Epidermal melanocyte (primary cell): Measurements from ENCODE around the gene FBXO45.
"Not testable (repeated sequence)": the region's sequence is repeated elsewhere in the genome, so short reads cannot be mapped to it uniquely, and the experiment has no call there.

Source experiments
- DNase-seq: peaks from one replicate; pipeline ENCODE4 v3.0.0; 2011; ENCODE audit warnings: low spot score; ENCODE audit not compliant: insufficient read length

FBXO45 gene, protein sequence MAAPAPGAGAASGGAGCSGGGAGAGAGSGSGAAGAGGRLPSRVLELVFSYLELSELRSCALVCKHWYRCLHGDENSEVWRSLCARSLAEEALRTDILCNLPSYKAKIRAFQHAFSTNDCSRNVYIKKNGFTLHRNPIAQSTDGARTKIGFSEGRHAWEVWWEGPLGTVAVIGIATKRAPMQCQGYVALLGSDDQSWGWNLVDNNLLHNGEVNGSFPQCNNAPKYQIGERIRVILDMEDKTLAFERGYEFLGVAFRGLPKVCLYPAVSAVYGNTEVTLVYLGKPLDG

DNA sequence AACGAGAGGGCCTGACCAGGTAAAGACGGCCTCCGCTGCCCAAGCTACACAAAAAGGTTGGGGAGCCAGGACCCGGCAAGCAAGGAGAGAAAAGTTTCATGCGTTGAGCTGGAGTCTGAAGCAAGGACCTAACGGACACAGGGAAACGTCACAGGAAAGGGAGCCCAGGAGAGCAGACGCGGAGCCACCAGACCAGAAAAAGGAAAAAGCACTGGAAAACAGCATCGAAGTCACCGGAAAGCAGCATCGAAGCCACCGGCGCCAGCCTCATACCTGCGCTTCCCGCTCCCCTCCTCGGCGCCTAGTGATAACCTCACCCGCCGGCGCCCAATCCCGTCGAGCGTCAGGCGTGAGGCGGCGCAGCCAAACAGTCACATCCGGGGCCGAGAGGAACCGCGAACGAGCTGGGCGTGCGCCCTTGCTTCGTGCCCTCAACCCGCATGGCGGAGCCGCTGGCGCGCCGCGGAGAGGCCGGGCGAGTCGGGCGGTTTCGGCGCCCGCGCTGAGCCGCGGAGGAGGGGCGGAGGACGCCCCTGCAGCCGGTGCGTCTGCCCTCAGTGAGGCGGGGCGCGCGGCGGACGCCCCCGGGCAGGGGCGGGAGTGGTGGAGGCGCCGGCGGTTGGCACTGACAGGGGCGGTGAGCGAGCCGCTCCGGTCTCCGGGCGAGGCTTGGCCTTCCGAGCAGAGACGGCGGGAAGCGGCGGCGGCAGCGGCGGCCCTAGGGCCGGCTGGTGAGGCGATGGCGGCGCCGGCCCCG is at the start of gene FBXO45, which contains the start of gene WDR53:
FBXO45 (plus strand) TSS at position 415 of the 757 bp plus-strand sequence; CDS start at position 740, 325 bp downstream.
WDR53 (minus strand) TSS at position 309 of the 757 bp plus-strand sequence. CDS start 7,079 bp downstream, outside the sequence.
- DNase-seq, result peak; percentile 96

DNA sequence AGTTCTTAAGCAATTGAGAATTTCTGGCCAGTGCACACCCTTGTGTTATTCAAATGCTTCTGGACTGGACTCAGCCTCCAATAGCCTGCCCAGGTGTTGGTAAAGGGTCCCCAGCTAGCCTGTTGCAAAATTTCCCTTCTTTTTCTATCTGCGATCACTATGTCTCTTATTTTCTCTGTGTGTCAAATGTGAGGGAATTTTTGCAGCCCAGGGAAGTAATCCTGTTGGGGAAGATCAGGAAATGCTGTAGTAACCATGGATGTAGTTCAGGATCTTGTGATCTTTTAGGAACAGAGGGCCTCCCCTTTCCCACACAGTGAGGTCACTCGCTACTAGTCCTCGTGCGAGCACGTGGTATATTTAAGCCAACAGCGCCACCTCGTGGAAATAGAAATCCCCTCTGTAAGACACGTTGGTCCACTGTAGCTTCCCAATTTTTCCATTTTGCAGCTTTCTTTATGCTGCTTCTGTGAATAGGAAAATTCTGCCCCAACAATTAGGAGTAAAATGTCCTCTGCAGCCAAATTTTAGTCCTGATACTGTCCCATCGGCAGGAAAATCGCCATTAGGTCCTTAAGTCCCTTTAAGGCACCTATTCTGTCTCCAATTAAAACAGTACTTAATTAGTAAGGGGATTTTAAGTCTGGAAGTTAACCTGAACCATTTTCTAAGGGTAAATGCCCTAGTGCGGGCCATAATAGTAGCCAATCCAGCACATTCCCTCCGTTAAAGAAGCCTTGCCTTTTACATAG is 49.3 kb upstream of the FBXO45 start:
- no peak for DNase-seq

DNA sequence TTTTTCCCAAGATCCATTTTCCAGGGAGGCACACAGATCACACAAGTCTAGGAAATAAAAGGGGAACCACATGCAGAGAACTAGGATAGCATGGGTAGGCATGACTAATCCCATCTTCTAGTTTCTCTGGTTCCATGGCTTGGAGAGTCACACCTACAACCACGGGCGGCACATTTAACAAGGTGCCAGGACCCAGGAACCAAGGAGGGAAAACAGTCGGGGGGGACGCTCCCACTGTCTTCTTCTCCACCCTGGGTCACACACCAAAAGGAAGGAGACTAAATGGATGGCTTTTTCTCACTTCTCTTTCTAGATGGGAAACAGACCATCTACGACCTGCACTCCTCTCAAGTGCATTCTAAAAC is 48.8 kb upstream of the FBXO45 start:
- DNase-seq, result no peak

DNA sequence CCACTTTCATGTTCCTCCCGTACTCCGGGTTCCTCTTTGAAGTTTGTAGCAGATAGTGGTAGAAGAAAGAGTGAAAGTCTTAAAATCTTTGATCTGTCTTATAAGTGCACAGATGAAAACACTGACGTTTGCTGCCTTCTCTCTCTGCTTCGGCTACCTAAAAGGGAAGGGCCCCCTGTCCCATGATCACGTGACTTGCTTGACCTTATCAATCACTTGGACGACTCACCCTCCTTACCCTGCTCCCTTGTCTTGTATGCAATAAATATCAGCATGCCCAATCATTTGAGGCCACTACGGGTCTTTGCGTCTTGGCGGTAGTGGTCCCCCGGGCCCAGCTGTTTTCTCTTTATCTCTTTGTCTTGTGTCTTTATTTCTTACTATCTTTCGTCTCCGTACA is 47.2 kb upstream of the FBXO45 start:
- DNase-seq, result not testable (repeated sequence)

DNA sequence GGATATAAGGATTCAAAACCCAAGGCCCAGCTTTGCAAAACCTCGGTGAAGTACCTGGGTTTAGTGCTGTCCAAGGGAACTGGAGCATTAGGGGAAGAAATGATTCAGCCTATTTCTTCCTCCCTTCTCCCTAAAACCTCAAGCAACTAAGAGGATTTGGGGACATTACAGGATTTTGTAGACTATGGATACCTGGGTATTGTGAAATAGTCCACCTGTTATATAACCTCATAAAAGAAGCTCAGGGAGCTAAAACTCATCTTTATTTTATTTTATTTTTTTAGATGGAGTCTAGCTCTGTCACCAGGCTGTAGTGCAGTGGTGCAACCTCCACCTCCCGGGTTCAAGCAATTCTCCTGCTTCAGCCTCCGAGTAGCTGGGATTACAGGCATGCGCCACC is 44.6 kb upstream of the FBXO45 start:
- no peak for DNase-seq

DNA sequence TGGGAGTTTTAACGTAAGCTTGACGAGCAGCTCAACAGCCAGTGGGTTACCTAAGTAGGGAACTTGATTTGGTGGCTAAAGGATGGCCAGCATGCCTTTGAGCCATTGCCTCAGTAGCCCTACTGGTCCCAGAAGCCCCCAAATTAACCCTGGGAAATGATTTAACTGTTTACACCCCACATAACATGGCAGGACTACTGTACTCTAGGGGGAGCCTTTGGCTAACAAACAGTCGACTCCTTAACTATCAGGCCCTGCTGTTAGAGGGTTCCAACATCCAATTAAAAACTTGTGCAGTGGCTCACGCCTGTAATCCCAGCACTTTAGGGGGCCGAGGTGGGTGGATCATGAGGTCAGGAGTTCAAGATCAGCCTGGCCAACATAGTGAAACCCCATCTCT is 43.9 kb upstream of the FBXO45 start:
- no peak for DNase-seq

DNA sequence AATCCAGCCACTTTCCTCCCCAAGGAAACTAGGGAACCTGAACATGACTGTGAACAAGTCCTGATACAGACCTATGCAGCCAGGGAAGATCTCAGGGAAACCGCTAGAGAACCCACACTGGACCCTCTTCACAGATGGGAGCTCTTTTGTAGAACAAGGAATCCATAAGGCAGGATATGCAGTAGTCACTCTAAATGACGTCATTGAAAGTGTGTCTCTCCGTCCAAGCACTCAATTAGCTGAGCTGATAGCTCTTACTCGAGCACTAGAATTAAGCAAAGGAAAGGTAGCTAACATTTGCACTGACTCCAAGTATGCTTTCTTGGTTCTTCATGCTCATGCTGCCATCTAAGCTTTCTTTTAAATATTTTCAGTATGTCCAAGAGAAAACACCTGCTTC is 43.3 kb upstream of the FBXO45 start:
- DNase-seq, result no peak

DNA sequence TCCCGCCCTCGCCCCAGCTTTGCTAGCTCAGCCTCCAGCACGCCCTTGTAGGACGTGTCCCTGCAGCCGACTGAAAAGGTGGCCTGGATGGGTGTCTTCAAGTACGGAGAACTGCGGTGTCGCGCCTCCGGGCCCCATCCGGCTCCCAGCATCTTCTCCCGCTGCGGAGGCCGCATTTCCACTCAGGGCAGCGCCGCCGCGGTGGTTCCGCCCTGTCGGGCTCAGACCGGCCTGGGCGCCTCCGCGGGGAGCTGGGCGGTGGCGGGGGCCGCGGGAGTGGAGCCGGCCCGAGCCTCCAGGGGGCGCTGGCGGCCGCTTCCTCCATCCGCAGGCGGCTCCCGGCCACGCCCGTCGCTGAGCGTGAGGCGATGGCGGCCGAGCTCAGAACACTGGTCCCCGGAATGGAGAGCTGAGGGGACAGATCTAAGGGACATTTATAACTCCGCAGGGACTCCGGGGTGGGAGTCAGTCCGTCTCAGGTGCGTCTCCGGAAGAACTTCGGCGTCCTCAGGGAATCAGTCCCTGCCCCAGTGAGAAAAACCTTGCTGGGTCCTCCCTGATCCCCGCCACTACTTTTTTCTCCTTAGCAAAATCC is 39.7 kb upstream of the FBXO45 start:
- DNase-seq, result peak; percentile 72

DNA sequence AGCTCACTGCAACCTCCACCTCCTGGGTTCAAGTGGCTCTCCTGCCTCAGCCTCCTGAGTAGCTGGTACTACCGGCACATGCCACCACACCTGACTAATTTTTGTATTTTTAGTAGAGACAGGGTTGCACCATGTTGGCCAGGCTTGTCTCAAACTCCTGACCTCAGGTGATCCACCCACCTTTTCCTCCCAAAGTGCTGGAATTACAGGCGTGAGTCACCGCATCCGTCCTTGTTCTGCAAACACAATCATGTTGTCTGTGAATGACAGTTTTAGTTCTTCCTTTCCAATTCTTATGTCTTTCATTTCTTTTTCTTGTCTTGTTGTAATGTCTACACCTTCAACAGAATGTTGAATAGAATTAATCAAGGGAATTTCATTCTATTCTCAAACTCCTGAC is 37.0 kb upstream of the FBXO45 start:
- no peak for DNase-seq

DNA sequence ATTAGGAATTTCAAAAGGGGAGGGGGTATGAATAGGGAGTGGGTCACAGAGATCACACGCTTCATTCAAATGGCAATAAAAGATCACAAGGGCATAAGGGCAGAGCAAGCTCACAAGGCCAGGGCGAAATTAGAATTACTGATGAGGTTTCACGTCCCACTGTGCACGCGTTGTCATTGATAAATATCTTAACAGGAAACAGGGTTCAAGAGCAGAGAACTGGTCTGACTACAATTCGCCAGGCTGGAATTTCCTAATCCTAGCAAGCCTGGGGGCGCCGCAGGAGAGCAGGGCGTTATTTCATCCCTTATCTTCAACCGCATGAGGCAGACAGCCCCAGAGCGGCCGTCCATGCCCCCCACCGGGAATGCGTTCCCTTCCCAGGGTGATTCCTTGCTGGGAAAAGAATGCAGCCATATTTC is 35.2 kb upstream of the FBXO45 start:
- no peak for DNase-seq

DNA sequence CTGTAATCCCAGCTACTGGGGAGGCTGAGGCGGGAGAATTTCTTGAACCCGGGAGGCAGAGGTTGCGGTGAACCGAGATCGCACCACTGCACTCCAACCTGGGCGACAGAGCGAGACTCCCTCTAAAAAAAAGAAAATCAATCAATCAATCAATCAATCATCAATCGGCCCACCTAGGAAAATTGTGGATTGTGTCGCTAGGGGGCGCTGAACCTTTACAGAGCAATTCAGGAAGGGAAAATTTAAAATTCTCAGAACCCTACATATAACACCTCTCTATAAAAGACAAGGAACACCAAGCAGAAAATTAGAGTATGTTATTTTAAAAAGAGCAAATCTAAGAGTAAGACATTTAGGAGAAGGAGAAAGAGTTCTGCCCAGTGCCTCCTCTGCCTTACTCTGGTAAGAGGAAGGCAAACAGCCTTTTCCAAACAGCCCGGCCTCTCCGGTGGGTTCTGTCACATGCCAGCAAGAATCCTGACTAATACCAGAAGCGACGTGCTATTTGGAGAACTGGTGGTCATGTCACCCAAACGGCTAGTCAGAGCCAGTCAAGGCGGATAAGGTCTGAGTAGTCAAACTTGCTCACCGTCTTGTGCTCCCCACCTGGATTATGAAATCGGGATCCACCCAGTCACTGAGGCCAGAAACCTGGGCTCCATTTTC is 31.0 kb upstream of the FBXO45 start:
- DNase-seq, result no peak

DNA sequence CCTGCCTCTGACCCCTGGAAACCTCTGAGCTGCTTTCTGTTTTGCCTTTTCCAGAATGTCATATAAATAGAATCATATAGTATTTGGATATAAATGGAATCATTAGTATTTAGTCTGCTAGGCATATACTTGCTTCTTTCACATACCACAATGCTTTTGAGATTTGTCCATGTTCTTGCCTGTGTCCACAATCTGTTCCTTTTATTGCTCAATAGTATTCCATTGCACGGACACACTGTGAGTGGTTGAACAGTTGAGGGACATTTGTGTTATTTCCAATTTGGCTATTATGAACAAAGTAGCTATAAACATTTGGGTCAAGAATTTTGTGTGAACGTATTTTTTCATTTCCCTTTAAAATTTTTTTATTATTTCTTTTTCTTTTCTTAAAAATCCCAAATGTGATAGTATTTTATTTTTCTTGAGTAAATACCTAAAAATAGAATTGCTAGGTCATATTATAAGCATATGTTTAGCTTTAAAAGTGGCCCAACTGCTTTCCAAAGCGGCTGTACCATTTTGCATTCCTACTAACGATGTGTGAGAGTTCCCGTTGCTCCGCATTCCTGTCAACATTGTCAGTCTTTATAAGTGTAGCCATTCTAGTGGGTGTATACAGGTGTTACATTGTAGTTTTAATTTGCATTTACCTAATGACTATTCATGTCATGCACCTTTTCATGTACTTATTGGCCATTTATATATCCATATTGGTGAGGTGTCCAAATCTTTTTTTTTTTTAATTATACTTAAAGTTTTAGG is 26.6 kb upstream of the FBXO45 start:
- no peak for DNase-seq

DNA sequence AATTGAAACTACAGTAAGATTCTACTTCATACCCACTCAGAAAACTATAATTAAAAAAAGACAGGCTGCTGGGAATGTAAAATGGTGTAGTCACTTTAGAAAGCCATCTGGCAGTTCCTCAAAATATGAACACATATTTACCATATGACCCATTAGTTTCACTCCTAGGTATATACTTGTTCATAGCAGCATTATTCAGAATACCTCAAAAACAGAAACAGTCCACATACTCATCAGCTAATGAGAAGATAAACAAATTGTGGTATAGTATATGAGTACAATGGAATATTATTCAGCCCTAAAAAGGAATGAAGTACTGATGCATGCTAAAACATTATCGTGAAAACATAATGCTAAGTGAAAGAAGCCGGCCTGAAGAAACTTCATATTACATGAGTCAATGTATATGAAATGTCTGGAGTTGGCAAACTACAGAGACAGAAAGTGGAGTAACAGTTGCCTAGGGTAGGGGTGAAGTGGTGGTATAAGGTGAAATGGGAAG is 23.9 kb upstream of the FBXO45 start:
- no peak for DNase-seq

DNA sequence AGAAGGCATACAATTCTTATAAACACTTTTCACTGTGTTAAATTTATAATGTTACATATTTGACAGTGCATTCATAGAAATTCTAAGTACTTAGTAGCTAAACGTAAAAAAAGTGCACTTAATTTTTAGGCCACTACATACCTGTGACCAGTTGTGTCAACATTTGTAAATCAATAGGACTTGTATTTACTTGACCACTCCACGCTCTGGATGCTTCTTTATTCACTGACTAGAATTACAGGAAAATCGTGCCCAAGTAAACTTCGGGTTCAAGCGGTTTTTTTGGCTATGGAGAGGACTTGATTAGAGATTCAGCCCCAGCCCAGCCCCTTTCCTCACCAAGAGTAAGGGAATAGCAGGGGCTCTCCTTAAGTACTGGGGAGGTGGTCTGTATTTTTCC is 21.9 kb upstream of the FBXO45 start:
- DNase-seq, result no peak

DNA sequence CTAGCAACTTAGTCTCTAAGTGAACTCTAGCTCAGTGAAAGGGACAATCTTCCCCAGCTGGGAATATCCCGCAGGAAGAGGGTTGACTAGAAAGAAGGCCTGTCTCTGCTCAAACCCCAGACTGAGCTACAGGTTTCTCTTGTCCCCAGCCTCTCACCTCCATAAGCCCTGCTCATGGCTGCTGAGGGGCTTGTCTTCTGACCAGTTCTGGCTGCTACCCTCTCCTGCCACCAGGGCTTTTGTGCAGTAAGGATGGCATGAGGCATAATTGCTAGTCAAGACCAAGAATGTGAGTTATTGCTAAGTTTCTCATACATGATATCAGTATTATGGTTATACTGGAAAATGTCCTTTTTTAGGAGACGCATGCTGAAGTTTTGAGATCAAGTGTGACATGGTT is 21.4 kb upstream of the FBXO45 start:
- DNase-seq, result no peak

DNA sequence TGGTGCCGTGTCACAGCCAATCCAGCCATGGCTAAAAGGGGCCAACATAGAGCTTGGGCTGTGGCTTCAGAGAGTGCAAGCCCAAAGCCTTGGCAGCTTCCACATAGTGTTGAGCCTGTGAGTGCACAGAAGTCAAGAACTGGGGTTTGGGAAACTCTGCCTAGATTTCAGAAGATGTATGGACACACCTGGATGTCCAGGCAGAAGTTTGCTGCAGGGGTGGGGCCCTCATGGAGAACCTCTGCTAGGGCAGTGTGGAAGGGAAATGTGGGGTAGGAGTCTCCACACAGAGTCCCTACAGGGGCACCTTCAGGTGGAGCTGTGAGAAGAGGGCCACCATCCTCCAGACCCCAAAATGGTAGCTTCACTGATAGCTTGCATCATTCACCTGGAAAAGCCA is 19.1 kb upstream of the FBXO45 start:
- not testable (repeated sequence) for DNase-seq

DNA sequence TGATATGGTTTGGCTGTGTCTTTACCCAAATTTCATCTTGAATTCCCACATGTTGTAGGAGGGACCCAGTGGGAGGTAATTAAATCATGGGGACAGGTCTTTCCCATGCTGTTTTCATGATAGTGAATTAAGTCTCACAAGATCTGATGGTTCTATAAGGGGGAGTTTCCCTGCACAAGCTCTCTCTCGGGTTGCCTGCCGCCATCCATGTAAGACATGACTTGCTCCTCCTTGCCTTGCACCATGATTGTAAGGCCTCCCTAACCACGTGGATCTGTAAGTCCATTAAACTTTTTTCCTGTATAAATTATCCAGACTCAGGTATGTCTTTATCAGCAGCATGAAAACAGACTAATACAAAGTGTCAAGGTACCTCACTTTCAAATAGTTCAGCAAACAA is 18.3 kb upstream of the FBXO45 start:
- DNase-seq, result not testable (repeated sequence)

DNA sequence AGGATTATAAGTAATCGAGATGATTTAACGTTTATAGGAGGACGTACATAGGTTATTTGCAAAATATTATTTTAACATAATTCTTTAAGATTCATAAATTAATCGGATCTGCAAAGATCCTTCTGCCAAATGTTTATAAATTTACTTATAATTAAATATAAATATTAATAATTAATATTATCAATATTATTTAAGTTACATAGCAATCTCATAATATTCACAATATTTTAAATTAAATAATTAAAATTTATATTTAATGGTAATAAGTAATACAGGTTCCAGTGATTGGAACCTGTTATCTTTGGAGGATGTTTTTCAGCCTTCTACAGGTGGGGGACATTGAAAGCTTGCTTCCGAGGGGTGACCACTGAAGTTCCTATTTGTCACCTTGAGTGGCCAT is 16.2 kb upstream of the FBXO45 start:
- DNase-seq, result no peak

DNA sequence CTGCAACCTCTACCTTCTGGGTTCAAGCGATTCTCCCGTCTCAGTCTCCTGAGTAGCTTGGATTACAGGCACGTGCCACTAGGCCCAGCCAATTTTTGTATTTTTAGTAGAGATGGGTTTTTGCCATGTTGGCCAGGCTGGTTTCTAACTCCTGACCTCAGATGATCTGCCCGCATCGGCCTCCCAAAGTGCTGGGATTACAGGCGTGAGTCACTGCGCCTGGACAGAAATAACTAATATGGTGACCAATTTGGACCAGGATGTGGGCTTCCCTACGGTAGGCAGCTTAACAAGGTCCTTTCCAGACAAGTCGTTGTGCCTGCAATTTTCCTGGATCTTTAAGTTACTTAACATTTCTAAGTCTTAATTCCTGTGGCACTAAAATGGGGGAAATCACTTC is 14.9 kb upstream of the FBXO45 start:
- DNase-seq, result no peak

DNA sequence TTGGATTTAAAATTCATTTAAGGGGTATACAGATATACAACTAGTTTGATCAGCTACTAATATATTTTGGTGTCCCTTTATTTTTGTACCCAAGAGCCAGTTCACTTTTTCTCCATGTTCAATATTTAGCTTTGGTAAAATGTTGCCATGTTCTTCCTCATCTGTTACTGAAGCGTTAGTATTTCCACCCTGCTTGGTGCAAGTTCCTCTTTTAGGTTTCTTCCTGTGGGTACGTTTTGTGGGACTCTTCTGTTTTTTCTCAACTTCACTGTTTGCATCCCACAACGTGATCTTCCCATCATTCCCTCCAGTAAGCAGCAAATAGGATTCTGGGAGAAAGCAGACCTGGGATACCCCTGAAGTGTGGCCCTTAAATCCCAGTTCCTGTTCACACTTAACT is 14.3 kb upstream of the FBXO45 start:
- DNase-seq, result no peak
